T-helper 22 cell (primary cell): Measurements from ENCODE around the gene TYW1.
"Not testable (repeated sequence)": the region's sequence is repeated elsewhere in the genome, so short reads cannot be mapped to it uniquely, and the experiment has no call there.

ENCODE experiments used
- DNase-seq: peaks from one replicate; pipeline ENCODE4 v3.0.0-alpha.2; 2020; ENCODE audit warnings: low read depth

Gene TYW1

GRCh38 chr7:67251986-67252558 is 255.4 kb downstream of the TYW1 start:
- DNase-seq = no peak

GRCh38 chr7:67255076-67255475 is 258.4 kb downstream of the TYW1 start:
- not testable (repeated sequence) for DNase-seq

DNA sequence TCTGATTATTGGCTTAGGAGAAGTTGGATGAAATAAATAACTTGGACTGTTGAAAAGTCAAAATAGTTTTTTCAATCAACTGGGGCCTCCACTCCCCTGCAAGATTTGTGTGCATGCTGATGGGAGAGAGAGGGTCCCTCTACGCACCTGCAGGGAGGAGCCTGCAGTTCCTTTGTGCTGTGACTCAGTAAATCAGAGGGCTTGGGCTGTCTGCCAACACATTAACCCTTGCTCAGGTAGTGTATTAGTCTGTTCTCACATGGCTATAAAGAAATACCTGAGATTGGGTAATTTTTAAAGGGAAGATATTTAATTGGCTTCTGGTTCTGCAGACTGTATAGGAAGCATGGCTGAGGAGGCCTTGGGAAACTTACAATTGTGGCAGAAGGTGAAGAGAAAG is 261.1 kb downstream of the TYW1 start:
- DNase-seq = not testable (repeated sequence)

GRCh38 chr7:67259363-67259762 is 262.7 kb downstream of the TYW1 start:
- not testable (repeated sequence) for DNase-seq

DNA sequence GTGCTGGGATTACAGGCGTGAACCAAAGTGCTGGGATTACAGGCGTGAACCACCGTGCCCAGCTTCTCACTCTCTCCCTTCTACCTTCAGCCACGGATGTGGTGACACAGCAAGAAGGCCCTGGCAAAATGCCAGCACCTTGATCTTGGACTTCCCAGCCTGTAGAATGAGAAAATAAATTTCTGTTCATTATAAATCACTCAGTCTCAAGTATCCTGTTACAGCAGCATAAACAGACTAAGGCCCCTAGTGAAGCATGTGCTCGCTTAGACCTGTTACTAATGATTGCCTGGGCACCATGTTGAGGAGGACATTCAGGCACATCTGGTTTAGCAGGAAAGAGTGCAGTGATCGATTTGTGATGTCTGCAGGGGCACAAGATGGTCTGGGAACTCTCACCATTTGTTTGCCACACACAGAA is 263.5 kb downstream of the TYW1 start:
- not testable (repeated sequence) for DNase-seq

- DNase-seq = not testable (repeated sequence)
These were observed 267.4 kb downstream of the TYW1 start for GRCh38 chr7:67264000-67264399.

- DNase-seq = not testable (repeated sequence)
These were observed 269.4 kb downstream of the TYW1 start for GRCh38 chr7:67266070-67266469.

- no peak for DNase-seq
These were observed 271.3 kb downstream of the TYW1 start for GRCh38 chr7:67267914-67268313.

DNA sequence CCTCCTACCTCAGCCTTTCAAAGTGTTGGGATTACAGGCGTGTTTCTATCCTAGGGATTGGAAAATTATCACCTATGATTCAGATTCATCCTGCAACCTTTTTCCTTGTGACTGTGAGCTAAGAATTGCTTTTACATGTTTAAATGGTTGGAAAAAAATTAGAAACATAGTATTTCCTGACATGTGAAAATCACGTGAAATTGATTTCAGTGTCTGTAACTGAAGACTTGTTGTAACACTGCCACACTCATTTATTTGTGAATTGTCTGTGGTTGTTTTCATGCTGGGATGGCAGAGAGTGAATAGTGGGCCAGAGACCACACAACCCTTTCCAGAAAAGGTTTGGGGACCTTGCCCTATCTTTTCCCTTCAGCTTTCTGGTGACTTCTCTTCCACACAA is 273.3 kb downstream of the TYW1 start:
- DNase-seq = not testable (repeated sequence)
